Progenitor cell of endocrine pancreas (in vitro differentiated cells): Measurements from ENCODE around the gene MT1M. TPM values are rescaled to one million over a fixed set of nuclear protein-coding genes. Genes with fewer than 3 reads are reported as not detected.
"Not testable (repeated sequence)": the region's sequence is repeated elsewhere in the genome, so short reads cannot be mapped to it uniquely, and the experiment has no call there.

Experiments used
- DNase-seq: peaks from one replicate; pipeline ENCODE4 v3.0.0; 2021; ENCODE audit warnings: low spot score; ENCODE audit not compliant: unreplicated experiment
- H3K27ac Mint-ChIP-seq: 2 replicates; pipeline ENCODE4 v1.8.0; 2021; ENCODE audit warnings: mild to moderate bottlenecking, moderate library complexity, mixed read lengths
- H3K27me3 Mint-ChIP-seq: 2 replicates; pipeline ENCODE4 v1.8.0; 2021; ENCODE audit warnings: mixed read lengths
- H3K36me3 Mint-ChIP-seq: 2 replicates; pipeline ENCODE4 v1.8.0; 2022; ENCODE audit warnings: mixed read lengths; ENCODE audit not compliant: insufficient read depth
- H3K4me1 Mint-ChIP-seq: 2 replicates; pipeline ENCODE4 v1.8.0; 2021; ENCODE audit warnings: low read depth, mixed read lengths
- H3K4me3 Mint-ChIP-seq: 2 replicates; pipeline ENCODE4 v1.8.0; 2021; ENCODE audit warnings: low read depth, mild to moderate bottlenecking, moderate library complexity, mixed read lengths
- H3K9me3 Mint-ChIP-seq: 2 replicates; pipeline ENCODE4 v1.8.0; 2021; ENCODE audit warnings: low read depth, mixed read lengths
- CTCF ChIP-seq: fragments of 200-600 bp; sonication (generic); IDR thresholded peaks from one replicate; pipeline ENCODE4 v1.5.0; 2021; ENCODE audit warnings: antibody characterized with exemption, mild to moderate bottlenecking; ENCODE audit not compliant: unreplicated experiment
- total RNA-seq: library from RNA; stranded (reverse); gene quantifications from 2 replicates; pipeline ENCODE4 v1.2.1, GENCODE V29; 2021

Gene MT1M
- total RNA-seq, 1 donor from 2014 or later: not detected

GRCh38 chr16:56667581-56668571, 35.4 kb downstream of the MT1M start, which contains the start of gene MT1G:
Gene MT1G, minus strand, starts transcription at chr16:56668065. Its CDS starts 72 bp downstream, at chr16:56667993.
- no peak for DNase-seq
- Mint-ChIP-seq H3K4me3 (no peak within 1 kb of the TSS), H3K27ac (no peak within 1 kb of the TSS)

DNA sequence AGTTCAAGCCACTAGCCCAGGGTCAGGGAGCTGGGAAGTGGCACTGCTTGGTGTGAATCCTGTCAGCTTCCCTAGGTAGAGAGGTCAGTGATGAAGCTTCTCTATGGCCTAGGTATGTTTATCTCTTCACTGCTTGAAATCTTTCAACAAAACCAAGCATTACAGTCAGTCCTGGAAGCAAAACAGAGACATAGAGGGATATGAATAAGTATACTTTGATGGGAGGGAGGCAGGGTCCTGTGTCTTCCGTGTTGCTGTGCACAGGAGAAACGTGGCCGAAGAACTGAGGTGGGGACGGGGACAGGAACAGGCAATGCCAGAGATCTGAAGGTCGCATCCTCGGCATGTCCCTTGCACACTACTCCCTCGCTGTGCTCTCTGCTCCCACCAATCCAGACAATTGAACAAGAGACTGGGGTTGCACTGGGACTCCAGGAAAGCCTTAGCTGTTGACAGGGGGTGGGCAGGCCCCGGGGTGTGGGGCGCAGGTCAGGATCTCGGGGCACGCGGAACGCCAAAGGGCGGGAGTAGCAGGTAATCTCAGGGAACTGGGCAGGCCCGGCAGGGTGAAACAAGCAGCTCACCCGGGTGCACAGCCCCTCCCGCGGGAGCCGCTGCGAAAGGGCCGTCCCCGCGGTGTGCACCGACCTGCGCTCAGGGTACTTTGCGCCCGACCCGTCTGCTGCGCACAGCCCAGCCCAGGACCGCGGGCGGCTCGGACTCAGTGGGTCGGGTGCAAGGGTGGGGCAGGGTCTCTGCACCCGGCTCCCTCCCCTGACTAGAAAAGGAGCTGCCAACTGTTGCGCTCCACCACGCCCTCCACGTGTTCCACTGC, 36.8 kb downstream of the MT1M start, which contains the start of gene MT1H:
MT1H (plus strand) TSS at position 810 of the 835 bp plus-strand sequence. CDS start 71 bp downstream, outside the sequence.
- TF ChIP-seq CTCF: no peak
- H3K9me3 Mint-ChIP-seq: no peaks in the 10 kb centered on the region
- H3K4me3 Mint-ChIP-seq: no peak within 1 kb of the TSS
- no peaks in the 10 kb centered on the region for H3K36me3 Mint-ChIP-seq
- no peaks in the 10 kb centered on the region for H3K4me1 Mint-ChIP-seq
- peaks cover 99% of the 10 kb centered on the region for H3K27me3 Mint-ChIP-seq
- no peak within 1 kb of the TSS for H3K27ac Mint-ChIP-seq
- DNase-seq: no peak

More at GRCh38 chr16:56667581-56668571, 35.4 kb downstream of the MT1M start, which contains the start of gene MT1G:
- H3K36me3 Mint-ChIP-seq: no peaks in the 10 kb centered on the region
- H3K4me1 Mint-ChIP-seq: no peaks in the 10 kb centered on the region
- TF ChIP-seq CTCF: no peak
- peaks cover 98% of the 10 kb centered on the region for H3K27me3 Mint-ChIP-seq
- no peaks in the 10 kb centered on the region for H3K9me3 Mint-ChIP-seq

- Mint-ChIP-seq H3K36me3 (no peaks in the 10 kb centered on the region), H3K27ac (no peak overlapping the region), H3K9me3 (no peaks in the 10 kb centered on the region), H3K4me3 (no peak overlapping the region), H3K4me1 (no peaks in the 10 kb centered on the region), H3K27me3 (peaks cover 99% of the 10 kb centered on the region)
- TF ChIP-seq CTCF: no peak
- no peak for DNase-seq
Observed at GRCh38 chr16:56669840-56670619, 37.6 kb downstream of the MT1M start.

DNA sequence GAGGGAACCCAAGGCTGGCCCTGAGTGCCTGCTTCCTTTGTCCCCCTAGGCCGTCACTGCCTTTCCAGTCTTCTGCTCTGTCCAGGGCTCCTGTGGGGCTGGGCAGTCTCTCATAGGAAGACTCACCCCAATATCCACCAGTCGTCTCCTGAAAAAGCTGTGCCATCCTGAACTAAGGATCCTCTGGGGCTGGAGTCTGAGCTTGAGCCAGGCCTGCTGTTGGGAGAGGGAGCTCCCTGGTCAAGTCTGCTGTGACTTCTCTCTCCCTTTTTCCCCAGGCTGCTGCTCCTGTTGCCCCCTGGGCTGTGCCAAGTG, 38.1 kb downstream of the MT1M start:
- H3K4me3 Mint-ChIP-seq: no peak overlapping the region

DNA sequence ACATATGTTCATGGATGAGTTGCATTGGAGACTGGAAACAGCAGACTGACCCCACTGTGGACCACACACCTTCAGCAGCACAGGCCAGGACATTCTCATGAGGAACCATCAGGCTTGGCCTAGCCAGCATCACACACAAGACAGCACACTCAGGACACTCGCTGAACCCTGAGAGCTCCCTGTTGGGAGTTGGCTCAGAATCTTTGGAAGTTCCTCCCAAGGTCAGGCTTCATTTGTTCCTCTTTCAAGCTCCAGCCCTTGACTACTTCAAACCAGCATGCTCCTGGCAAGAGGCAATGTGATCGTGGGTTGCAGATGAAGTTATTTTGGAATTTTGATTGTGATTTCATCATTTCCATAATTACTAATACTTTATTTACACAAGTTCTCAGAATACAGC, 39.2 kb downstream of the MT1M start:
- peaks cover 98% of the 10 kb centered on the region for H3K27me3 Mint-ChIP-seq
- not testable (repeated sequence) for DNase-seq, H3K9me3 Mint-ChIP-seq, H3K36me3 Mint-ChIP-seq, H3K4me3 Mint-ChIP-seq, H3K4me1 Mint-ChIP-seq, H3K27ac Mint-ChIP-seq

More for the DNA sequence above, 38.1 kb downstream of the MT1M start:
- Mint-ChIP-seq H3K4me1 (peaks cover 3% of the 10 kb centered on the region), H3K9me3 (no peaks in the 10 kb centered on the region), H3K27ac (no peak overlapping the region), H3K36me3 (no peaks in the 10 kb centered on the region), H3K27me3 (peaks cover 99% of the 10 kb centered on the region)
- TF ChIP-seq CTCF: no peak
- DNase-seq: no peak

- not testable (repeated sequence) for H3K4me1 Mint-ChIP-seq, H3K4me3 Mint-ChIP-seq, DNase-seq, H3K36me3 Mint-ChIP-seq, H3K27ac Mint-ChIP-seq, H3K9me3 Mint-ChIP-seq
- peaks cover 98% of the 10 kb centered on the region for H3K27me3 Mint-ChIP-seq
Observed at GRCh38 chr16:56672171-56672570, 39.7 kb downstream of the MT1M start.
